ENCODE data around the gene COL9A2. TPM values are rescaled to one million over a fixed set of nuclear protein-coding genes. Genes with fewer than 3 reads are reported as not detected.

COL9A2 gene
- total RNA-seq, 1 donor from 2014 or later, result 4.5 TPM

- DNase-seq (ENCODE audit: low spot score in 2 of 2), result peak in 1 of 2 donors; percentile 59
- intact Hi-C loops (cut with DNase I), result no loop called here
- peak in 1 of 3 experiments; percentile 28 for TF ChIP-seq CTCF (IDR thresholded peaks at IDR 0.05)
- no peak overlapping the region for H3K4me3 ChIP-seq
- peaks cover 5 to 20% of the 10 kb centered on the region in 2 donors for H3K4me1 ChIP-seq
- no peak overlapping the region for H3K27ac ChIP-seq
- no peaks in the 10 kb centered on the region for H3K27me3 ChIP-seq
- peaks cover 5 to 7% of the 10 kb centered on the region in 2 donors for H3K36me3 ChIP-seq
- no peaks in the 10 kb centered on the region for H3K9me3 ChIP-seq
Measured at GRCh38 chr1:40305451-40305850, 11.6 kb downstream of the COL9A2 start.

GRCh38 chr1:40303790-40304189 lies 13.3 kb downstream of the COL9A2 start:
- peaks cover 5 to 7% of the 10 kb centered on the region in 2 donors for H3K36me3 ChIP-seq
- no peak overlapping the region for H3K27ac ChIP-seq
- no peak overlapping the region for H3K4me3 ChIP-seq
- no peaks in the 10 kb centered on the region for H3K9me3 ChIP-seq
- DNase-seq (ENCODE audit: low spot score in 2 of 2), result peak in 1 of 2 donors; percentile 62
- no peaks in the 10 kb centered on the region for H3K27me3 ChIP-seq
- H3K4me1 ChIP-seq, result peaks cover 5 to 8% of the 10 kb centered on the region in 2 donors
- TF ChIP-seq CTCF (IDR thresholded peaks at IDR 0.05), result no peak
- intact Hi-C loops (cut with DNase I), result no loop called here

GRCh38 chr1:40303051-40303771 lies 13.9 kb downstream of the COL9A2 start:
- H3K36me3 ChIP-seq, result peaks cover 5 to 7% of the 10 kb centered on the region in 2 donors
- peaks cover 2 to 5% of the 10 kb centered on the region in 2 donors for H3K4me1 ChIP-seq
- no peak overlapping the region for H3K4me3 ChIP-seq
- no peak for TF ChIP-seq CTCF (IDR thresholded peaks at IDR 0.05)
- no peak overlapping the region for H3K27ac ChIP-seq
- peak in 1 of 2 donors; percentile 61 for DNase-seq (ENCODE audit: low spot score in 2 of 2)
- H3K9me3 ChIP-seq, result no peaks in the 10 kb centered on the region
- intact Hi-C loops (cut with DNase I), result no loop called here
- H3K27me3 ChIP-seq, result no peaks in the 10 kb centered on the region

DNA sequence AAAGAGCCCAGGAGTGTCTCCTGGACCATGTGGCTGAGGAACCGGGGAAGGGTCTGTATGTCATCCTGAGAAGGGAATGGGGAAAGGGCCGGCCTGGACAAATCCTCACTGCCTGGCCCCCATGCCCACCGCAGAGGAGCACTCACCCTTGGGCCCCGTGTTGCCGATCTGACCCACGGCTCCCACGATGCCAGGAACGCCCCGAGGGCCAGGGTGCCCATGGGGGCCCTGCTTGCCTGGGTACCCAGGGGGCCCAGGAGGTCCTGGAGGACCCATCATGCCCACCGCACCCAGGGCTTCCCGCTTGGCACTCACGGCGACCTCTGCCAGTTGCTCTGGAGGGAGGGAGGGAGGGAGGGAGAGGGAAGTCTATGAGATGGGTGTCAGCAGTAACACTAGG lies 14.6 kb downstream of the COL9A2 start:
- intact Hi-C loops (cut with DNase I), result no loop called here
- Histone ChIP-seq H3K36me3 (peaks cover 5 to 7% of the 10 kb centered on the region in 2 donors), H3K9me3 (no peaks in the 10 kb centered on the region), H3K4me3 (no peak overlapping the region), H3K27ac (no peak overlapping the region), H3K4me1 (no peaks in the 10 kb centered on the region), H3K27me3 (no peaks in the 10 kb centered on the region)
- no peak for TF ChIP-seq CTCF (IDR thresholded peaks at IDR 0.05)
- peak in 1 of 2 donors; percentile 52 for DNase-seq (ENCODE audit: low spot score in 2 of 2)

DNA sequence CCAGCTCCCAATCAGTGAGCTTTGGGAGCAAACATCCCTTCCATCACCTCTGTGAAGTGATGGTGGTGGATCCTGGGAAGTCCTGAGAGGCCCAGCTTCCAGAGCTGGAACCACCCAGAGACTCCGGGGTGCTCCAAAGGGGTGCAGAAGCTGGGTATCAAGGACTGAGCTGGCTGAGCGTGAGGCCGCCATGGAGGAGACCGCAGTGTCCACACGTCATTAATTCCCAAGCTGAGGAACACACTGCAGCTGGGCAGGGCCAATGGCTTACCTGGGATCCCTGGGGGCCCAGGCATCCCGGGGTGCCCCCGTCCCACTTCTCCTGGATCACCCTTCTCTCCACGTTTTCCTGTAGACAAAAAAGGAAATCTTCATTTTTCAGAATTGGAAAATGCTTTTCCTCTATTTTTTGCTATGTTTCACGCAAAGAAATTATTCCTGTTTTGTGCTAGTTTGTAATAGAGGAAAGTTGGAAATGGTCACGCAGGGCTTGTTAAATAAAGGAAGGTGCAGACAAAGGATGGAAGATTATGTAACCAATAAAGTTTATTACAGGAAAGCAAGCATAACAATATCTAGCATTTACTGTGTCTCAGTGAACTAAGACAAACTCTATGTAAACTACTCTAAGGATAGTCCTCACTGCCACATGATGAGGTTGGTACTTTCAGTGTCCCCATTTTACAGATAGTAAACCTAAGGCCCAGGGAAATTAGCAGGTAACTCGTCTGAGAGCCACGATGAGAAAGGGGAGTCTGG lies 15.4 kb downstream of the COL9A2 start:
- intact Hi-C loops (cut with DNase I), result no loop called here
- no peak overlapping the region for H3K27ac ChIP-seq
- no peak for TF ChIP-seq CTCF (IDR thresholded peaks at IDR 0.05)

More for the DNA sequence above, 15.4 kb downstream of the COL9A2 start:
- peak in 1 of 2 donors; percentile 16 for DNase-seq (ENCODE audit: low spot score in 2 of 2)
- Histone ChIP-seq H3K4me1 (no peaks in the 10 kb centered on the region), H3K36me3 (peaks cover 5 to 7% of the 10 kb centered on the region in 2 donors), H3K4me3 (no peak overlapping the region), H3K9me3 (no peaks in the 10 kb centered on the region), H3K27me3 (no peaks in the 10 kb centered on the region)

All from ascending aorta (tissue), 2 donors.